ENCODE measurements around the gene LMO1. TPM values are rescaled to one million over a fixed set of nuclear protein-coding genes. Genes with fewer than 3 reads are reported as not detected.
A peak's percentile ranks its signal among the peaks of the same experiment; 100 is the strongest.

The LMO1 gene
- total and polyA plus RNA-seq, 2 of the 8 experiments (the other 6 are each of a cell fraction or from before 2014, with no cell fraction given): 0.17 TPM; not detected in 1

DNA sequence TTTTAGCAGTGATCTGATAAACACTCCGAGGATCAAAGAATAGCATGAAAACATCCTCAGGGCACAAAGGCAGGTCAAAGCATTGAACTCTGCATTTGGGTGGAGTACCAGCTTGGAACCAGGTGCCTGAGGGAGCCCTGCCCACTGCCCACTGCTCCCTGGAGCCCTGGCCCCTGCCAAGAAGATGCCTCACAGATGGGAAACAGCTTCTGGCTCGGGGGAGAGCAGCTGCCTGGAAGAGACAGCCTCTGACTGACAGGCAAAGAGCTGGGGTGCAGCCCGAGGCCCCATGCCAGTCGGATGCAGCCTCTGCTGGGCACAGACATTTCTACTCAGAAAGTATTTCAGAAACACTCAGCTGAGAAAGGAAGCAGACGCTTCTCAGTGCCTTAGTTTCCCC lies 13.2 kb downstream of the LMO1 start:
- Histone ChIP-seq H3K56ac (replicated peaks; ENCODE audit: insufficient read length, low read depth, low read length) (no peak overlapping the region), H2BK120ac (replicated peaks; ENCODE audit: low read depth, low read length) (no peak overlapping the region), H3K4me3 (ENCODE audit: extremely low read depth in 1 of 4, insufficient read depth in 2 of 4, low read depth in 3 of 4, low read length in 4 of 4) (no peak overlapping the region), H3K4me2 (ENCODE audit: insufficient read depth in 1 of 2, low read depth in 2 of 2, low read length in 2 of 2) (no peak overlapping the region), H3K18ac (ENCODE audit: extremely low read depth, low read length) (no peak overlapping the region), H2AFZ (ENCODE audit: low read length) (no peak overlapping the region), H3K23ac (ENCODE audit: insufficient read length) (no peak overlapping the region), H3K27ac (ENCODE audit: low read depth, low read length) (no peak overlapping the region), H2BK12ac (ENCODE audit: low read depth, low read length) (no peak overlapping the region), H4K5ac (ENCODE audit: insufficient read length, low read depth, low read length) (no peak overlapping the region), H3K79me1 (ENCODE audit: low read depth, low read length) (no peaks in the 10 kb centered on the region), H3K27me3 (replicated peaks in 1 of 4; ENCODE audit: control insufficient read depth in 3 of 4, extremely low read depth in 1 of 4, insufficient read depth in 3 of 4, low read length in 3 of 4) (0 out of 7 replicates have a peak, but pooled peaks cover 0 to 1% (median 0%) of the 10 kb centered on the region in 4 experiments), H2BK15ac (ENCODE audit: low read length) (no peak overlapping the region), H2AK5ac (ENCODE audit: low read depth, low read length) (no peak overlapping the region), H4K8ac (ENCODE audit: extremely low read depth, insufficient read depth, low read length) (no peak overlapping the region), H4K20me1 (replicated peaks in 1 of 2; ENCODE audit: control insufficient read depth in 1 of 2, insufficient read depth in 2 of 2, low read length in 2 of 2) (peaks cover 0 to 3% of the 10 kb centered on the region in 2 experiments), H2BK5ac (ENCODE audit: low read depth, low read length) (no peak overlapping the region), H3K9me3 (ENCODE audit: insufficient read depth in 2 of 2, low read depth in 1 of 2, low read length in 1 of 2) (no peaks in the 10 kb centered on the region), H3K9ac (replicated peaks in 1 of 4; ENCODE audit: extremely low read depth in 1 of 4, low read depth in 3 of 4, low read length in 3 of 4) (no peak overlapping the region), H3K23me2 (ENCODE audit: low read depth, low read length) (peaks cover 4% of the 10 kb centered on the region; the same call in 1 of the 2 replicates), H3K79me2 (ENCODE audit: control insufficient read depth in 1 of 2, insufficient read depth in 2 of 2, low read length in 2 of 2) (no peaks in the 10 kb centered on the region), H2BK20ac (ENCODE audit: low read length) (no peak overlapping the region), H3K4me1 (replicated peaks in 1 of 4; ENCODE audit: control insufficient read depth in 3 of 4, insufficient read depth in 4 of 4, low read length in 3 of 4) (peaks cover 0 to 2% (median 0%) of the 10 kb centered on the region in 4 experiments; a peak in 1 of 7 replicates), H4K91ac (replicated peaks; ENCODE audit: insufficient read length, low read length) (no peak overlapping the region), H3K36me3 (ENCODE audit: control insufficient read depth in 2 of 4, insufficient read depth in 4 of 4, low read length in 3 of 4) (no peaks in the 10 kb centered on the region), H3K14ac (ENCODE audit: insufficient read length) (no peak overlapping the region), H3K4ac (replicated peaks; ENCODE audit: insufficient read length, low read depth, low read length) (no peak overlapping the region)
- TF ChIP-seq GABPA (IDR thresholded peaks at IDR 0.05; ENCODE audit: borderline replicate concordance, insufficient read depth, low read length) (no peak), EGR1 (IDR thresholded peaks at IDR 0.05; ENCODE audit: borderline replicate concordance, low read depth, low read length) (no peak), TCF12 (IDR thresholded peaks at IDR 0.05; ENCODE audit: low read depth, low read length) (no peak), TEAD4 (IDR thresholded peaks at IDR 0.05; ENCODE audit: low read depth, low read length) (no peak), SIRT6 (IDR thresholded peaks at IDR 0.05; ENCODE audit: low read length) (no peak)
- TF ChIP-seq, protein P1, sequence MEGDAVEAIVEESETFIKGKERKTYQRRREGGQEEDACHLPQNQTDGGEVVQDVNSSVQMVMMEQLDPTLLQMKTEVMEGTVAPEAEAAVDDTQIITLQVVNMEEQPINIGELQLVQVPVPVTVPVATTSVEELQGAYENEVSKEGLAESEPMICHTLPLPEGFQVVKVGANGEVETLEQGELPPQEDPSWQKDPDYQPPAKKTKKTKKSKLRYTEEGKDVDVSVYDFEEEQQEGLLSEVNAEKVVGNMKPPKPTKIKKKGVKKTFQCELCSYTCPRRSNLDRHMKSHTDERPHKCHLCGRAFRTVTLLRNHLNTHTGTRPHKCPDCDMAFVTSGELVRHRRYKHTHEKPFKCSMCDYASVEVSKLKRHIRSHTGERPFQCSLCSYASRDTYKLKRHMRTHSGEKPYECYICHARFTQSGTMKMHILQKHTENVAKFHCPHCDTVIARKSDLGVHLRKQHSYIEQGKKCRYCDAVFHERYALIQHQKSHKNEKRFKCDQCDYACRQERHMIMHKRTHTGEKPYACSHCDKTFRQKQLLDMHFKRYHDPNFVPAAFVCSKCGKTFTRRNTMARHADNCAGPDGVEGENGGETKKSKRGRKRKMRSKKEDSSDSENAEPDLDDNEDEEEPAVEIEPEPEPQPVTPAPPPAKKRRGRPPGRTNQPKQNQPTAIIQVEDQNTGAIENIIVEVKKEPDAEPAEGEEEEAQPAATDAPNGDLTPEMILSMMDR (IDR thresholded peaks at IDR 0.05; ENCODE audit: control extremely low read depth in 1 of 3, insufficient read depth in 1 of 3, low read depth in 1 of 3, low read length in 3 of 3): no peak
- 76% methylated on average over 5 of the region's 5 CpGs; no CpG with 5 or more reads in 1 of the 2 experiments for WGBS, 2 experiments (ENCODE audit: extremely low coverage in 1 of 2, insufficient coverage in 1 of 2, insufficient read length in 1 of 2, insufficient replicate concordance in 2 of 2, low coverage in 1 of 2, low lambda C conversion rate in 2 of 2, missing lambda C conversion rate in 1 of 2)
- DNase-seq (ENCODE audit: low read depth in 1 of 2, low spot score in 2 of 2) (peak in 1 of 2 experiments; percentile 37), FAIRE-seq (no peak)
- ChIA-PET POLR2A (ENCODE audit: partially characterized antibody) (no interaction called here), CTCF (ENCODE audit: partially characterized antibody) (interaction anchor here (0.9 to 14.3 kb wide), 5 partner anchors 8 to 31 kb away, joined by 3 to 177 read pairs (median 72); partner anchors contain the start of gene LMO1)
